ENCODE data around the gene SNED1.
A peak's percentile ranks its signal among the peaks of the same experiment; 100 is the strongest.

SNED1 gene

GRCh38 chr2:241006412-241006811 is 8.0 kb downstream of the SNED1 start:
- Histone ChIP-seq H3K27me3 (no peaks in the 10 kb centered on the region), H3K36me3 (peaks cover 16 to 25% (median 17%) of the 10 kb centered on the region in 3 donors), H3K9me3 (peaks cover 0 to 24% (median 17%) of the 10 kb centered on the region in 3 donors), H3K4me1 (peaks cover 0 to 25% (median 14%) of the 10 kb centered on the region in 4 donors), H3K4me3 (no peak overlapping the region), H3K27ac (no peak overlapping the region)
- intact Hi-C loops (cut with DNase I; ENCODE audit: low total_unique reads) = no loop called here
- DNase-seq = no peak
- TF ChIP-seq CTCF (IDR thresholded peaks at IDR 0.05) = no peak

- Histone ChIP-seq H3K27me3 (no peaks in the 10 kb centered on the region), H3K27ac (no peak overlapping the region), H3K9me3 (peaks cover 0 to 24% (median 17%) of the 10 kb centered on the region in 3 donors), H3K4me3 (no peak overlapping the region), H3K4me1 (peaks cover 0 to 21% (median 14%) of the 10 kb centered on the region in 4 donors), H3K36me3 (peaks cover 16 to 18% (median 17%) of the 10 kb centered on the region in 3 donors)
- intact Hi-C loops (cut with DNase I; ENCODE audit: low total_unique reads) = no loop called here
- no peak for TF ChIP-seq CTCF (IDR thresholded peaks at IDR 0.05)
- no peak for DNase-seq
These were observed 8.7 kb downstream of the SNED1 start for GRCh38 chr2:241007111-241007510.

GRCh38 chr2:241007880-241008710 is 9.7 kb downstream of the SNED1 start:
- peaks cover 0 to 21% (median 17%) of the 10 kb centered on the region in 3 donors for H3K9me3 ChIP-seq
- H3K27me3 ChIP-seq = no peaks in the 10 kb centered on the region
- H3K27ac ChIP-seq = no peak overlapping the region
- H3K4me3 ChIP-seq = no peak overlapping the region
- intact Hi-C loops (cut with DNase I; ENCODE audit: low total_unique reads) = no loop called here
- peaks cover 0 to 21% (median 14%) of the 10 kb centered on the region in 4 donors for H3K4me1 ChIP-seq
- no peak for DNase-seq
- H3K36me3 ChIP-seq = peaks cover 10 to 16% (median 10%) of the 10 kb centered on the region in 3 donors
- no peak for TF ChIP-seq CTCF (IDR thresholded peaks at IDR 0.05)

GRCh38 chr2:241008711-241009121 is 10.3 kb downstream of the SNED1 start:
- Histone ChIP-seq H3K4me1 (peaks cover 0 to 21% (median 14%) of the 10 kb centered on the region in 4 donors), H3K36me3 (peaks cover 4 to 10% (median 4%) of the 10 kb centered on the region in 3 donors), H3K9me3 (peaks cover 0 to 14% (median 11%) of the 10 kb centered on the region in 3 donors), H3K4me3 (no peak overlapping the region), H3K27me3 (no peaks in the 10 kb centered on the region), H3K27ac (no peak overlapping the region)
- intact Hi-C loops (cut with DNase I; ENCODE audit: low total_unique reads) = no loop called here
- DNase-seq = no peak
- TF ChIP-seq CTCF (IDR thresholded peaks at IDR 0.05) = no peak

GRCh38 chr2:241009191-241009590 is 10.8 kb downstream of the SNED1 start:
- Histone ChIP-seq H3K4me3 (peak overlapping the region in 1 of 2 donors; percentile 17), H3K36me3 (peaks cover 0 to 5% (median 0%) of the 10 kb centered on the region in 3 donors), H3K27ac (peak overlapping the region in 1 of 2 donors; percentile 31), H3K4me1 (peaks cover 0 to 21% (median 14%) of the 10 kb centered on the region in 4 donors), H3K27me3 (no peaks in the 10 kb centered on the region), H3K9me3 (peaks cover 0 to 10% (median 6%) of the 10 kb centered on the region in 3 donors)
- intact Hi-C loops (cut with DNase I; ENCODE audit: low total_unique reads) = no loop called here
- DNase-seq = no peak
- no peak for TF ChIP-seq CTCF (IDR thresholded peaks at IDR 0.05)
